HG02943 (cell line): ENCODE measurements around the gene SPAG16.
"Not testable (repeated sequence)": the region's sequence is repeated elsewhere in the genome, so short reads cannot be mapped to it uniquely, and the experiment has no call there.

Source experiments
- ATAC-seq: cut with Tn5 transposase; IDR thresholded peaks from one replicate; pipeline ENCODE4 v1.9.1; 2021; ENCODE audit warnings: mild to moderate bottlenecking, low read depth, moderate library complexity; ENCODE audit not compliant: unreplicated experiment

Gene SPAG16

DNA sequence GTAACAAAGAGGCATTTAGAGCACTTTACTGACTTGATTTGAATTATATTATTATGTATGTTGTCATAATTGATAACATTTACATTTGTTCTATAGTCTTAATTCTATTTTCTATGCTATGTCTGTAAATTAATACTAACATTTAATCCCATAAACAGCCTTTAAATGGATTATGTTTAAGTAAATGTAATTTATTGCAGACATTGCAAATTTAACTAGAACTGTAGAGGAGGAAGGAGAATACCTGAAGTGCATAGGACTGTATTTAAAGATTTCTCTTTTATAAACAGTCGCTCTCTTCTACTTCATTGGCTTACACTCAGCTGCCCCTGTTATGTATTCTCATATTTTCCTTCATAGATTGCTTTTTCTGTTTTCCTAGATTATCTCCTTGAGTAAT is 92.4 kb downstream of the SPAG16 start:
- ATAC-seq: no peak

GRCh38 chr2:213407027-213407426 is 122.8 kb downstream of the SPAG16 start:
- not testable (repeated sequence) for ATAC-seq

- not testable (repeated sequence) for ATAC-seq
These were observed 124.3 kb downstream of the SPAG16 start for GRCh38 chr2:213408426-213409070.

DNA sequence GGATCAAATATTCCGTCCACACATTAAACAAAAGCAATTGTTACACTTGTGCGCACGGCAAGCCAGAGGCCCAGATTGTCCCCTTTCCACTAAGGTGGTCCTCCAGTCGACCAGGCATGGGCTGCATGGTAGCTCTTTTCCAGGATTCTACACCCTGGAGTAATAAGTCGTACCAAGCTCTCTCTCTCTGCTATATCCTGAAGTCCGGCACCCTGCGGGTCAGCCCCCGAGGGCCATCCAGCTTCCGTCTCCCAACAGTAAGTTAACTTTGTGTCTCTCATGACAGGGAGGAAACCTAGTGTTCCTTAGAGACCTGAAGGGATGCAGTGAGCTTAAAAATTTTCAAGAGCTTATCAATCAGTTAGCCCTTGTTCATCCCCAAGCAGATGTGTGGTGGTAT is 126.4 kb downstream of the SPAG16 start:
- not testable (repeated sequence) for ATAC-seq

GRCh38 chr2:213411582-213412289 is 127.5 kb downstream of the SPAG16 start:
- ATAC-seq: no peak

- no peak for ATAC-seq
These were observed 130.8 kb downstream of the SPAG16 start for GRCh38 chr2:213415093-213415492.

DNA sequence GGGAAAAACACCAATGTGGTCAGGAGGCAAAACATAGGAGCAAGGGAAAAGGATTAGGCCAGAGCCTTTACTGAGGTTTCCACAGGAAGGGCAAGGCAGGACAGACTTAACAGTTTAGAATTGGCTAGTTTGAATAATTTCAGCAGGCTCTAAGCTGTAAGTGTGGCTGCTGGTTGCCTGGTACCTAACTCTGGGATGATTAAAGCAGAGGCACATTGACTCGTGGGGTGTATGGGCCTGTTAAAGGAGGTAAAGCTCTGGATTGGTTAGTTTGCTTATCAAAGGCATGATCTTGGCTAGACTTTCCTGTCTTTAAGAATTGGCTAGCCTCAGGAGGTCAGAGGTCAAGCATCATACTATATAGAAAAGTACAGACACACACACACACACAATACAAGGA is 132.6 kb downstream of the SPAG16 start:
- no peak for ATAC-seq

DNA sequence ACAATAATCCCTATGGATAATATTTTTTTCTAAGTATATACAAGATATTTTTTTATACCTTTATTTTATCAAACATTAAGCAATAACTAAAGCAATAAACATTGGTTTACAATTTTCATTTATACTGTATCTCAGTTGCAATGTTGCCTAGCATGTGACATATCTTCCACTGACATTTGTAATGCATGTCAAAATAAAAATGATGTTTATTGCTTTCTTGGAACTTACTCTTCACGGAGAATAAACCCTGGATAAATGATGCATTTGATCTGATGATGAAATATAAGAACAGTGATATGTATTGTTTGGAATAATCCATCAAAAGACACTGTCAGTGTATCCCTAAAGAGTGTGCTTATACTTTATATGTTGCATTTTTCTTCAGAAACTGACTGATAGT is 135.7 kb downstream of the SPAG16 start:
- ATAC-seq: no peak

DNA sequence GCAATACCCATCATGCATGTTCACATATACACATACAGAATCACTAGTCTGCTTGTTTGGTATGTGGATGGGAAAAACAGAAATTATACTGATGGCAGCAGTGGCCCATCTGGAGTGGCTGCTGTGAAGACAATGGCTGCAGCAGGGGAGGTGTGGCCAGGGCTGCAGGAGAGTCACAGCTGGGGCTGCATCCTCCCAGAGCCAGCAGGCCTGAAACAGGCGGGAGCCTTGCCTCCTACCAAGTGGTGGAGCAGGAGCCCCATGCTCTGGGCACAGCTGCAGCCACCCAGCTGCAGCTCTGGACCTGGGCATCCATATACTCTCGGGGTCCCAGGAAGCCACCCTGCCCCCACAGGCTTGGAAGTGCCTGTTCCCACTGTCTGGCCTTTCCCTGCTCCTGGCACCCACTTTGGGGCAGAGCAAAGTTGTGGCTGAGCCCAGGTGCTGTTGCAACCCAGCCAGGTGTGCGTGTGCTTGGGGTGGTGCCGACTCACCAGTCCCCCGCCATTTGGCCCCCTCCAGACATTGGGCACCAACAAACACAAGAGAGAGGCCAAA is 136.6 kb downstream of the SPAG16 start:
- ATAC-seq: no peak

DNA sequence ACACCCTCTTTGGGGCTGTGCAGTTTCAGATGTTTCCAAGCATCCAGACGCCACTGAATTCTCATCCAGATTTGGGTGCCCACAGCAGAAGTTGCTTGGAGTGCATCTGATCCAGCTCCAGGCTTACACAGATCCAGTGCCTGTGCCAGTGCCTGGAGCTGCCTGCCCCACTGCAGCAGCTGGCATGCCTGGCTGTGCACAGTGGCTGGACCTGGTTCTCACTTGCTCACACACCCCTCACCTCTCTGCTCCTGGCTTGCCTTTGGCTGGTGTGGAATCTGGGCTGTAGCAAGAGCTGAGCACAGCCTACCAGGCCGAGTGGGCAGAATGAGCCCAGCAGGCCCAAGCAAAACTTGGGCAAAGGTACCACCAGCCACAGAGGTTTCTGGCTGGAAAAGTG is 137.9 kb downstream of the SPAG16 start:
- no peak for ATAC-seq

DNA sequence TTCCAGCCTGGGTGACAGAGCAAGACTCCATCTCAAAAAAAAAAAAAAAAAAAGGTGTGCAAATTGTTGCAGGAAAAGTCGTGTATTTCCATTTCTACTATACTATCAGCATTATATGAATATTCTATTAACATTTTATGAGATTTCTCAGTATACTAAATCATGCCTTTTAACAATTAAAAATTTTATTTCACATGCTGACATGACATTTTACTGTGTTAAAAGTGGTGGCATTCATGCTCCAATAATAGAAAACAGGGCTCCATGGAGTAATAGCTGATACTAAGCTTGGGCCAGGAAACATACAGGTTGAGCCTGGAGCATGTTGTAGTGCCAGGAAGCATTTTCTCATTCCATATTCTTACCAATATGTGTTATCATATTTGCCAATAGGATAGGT is 141.4 kb downstream of the SPAG16 start:
- ATAC-seq: no peak

DNA sequence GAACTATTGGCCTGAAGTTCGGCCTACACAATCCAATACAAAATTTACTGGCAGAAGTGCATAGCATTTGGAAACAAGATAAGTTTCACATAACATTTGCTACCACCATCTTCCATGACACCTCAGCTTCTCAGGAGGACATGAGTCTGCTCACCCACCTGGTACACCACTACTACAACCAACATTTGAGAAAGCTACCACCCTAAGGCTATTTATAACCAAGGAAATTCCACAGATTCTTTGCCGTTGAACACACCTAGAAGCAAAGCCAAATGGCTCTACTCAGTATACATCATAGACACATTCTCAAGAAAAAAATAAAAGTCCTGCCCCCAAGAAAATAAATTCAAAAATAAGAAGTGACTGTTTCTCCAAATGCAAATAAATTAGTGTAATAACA is 145.3 kb downstream of the SPAG16 start:
- ATAC-seq: no peak

GRCh38 chr2:213443921-213444320 is 159.7 kb downstream of the SPAG16 start:
- ATAC-seq: no peak

GRCh38 chr2:213451542-213452239 is 167.4 kb downstream of the SPAG16 start:
- ATAC-seq: no peak

- ATAC-seq: no peak
These were observed 171.2 kb downstream of the SPAG16 start for GRCh38 chr2:213455316-213456008.

GRCh38 chr2:213475433-213475832 is 191.2 kb downstream of the SPAG16 start:
- ATAC-seq: no peak

- ATAC-seq: no peak
These were observed 192.4 kb downstream of the SPAG16 start for GRCh38 chr2:213476641-213477040.

- no peak for ATAC-seq
These were observed 205.8 kb downstream of the SPAG16 start for GRCh38 chr2:213490087-213490486.

GRCh38 chr2:213491376-213491775 is 207.1 kb downstream of the SPAG16 start:
- no peak for ATAC-seq

GRCh38 chr2:213496226-213496625 is 212.0 kb downstream of the SPAG16 start:
- no peak for ATAC-seq

- ATAC-seq: no peak
These were observed 216.6 kb downstream of the SPAG16 start for GRCh38 chr2:213500881-213501280.
